Measurements from ENCODE around the gene FILIP1L.

DNA sequence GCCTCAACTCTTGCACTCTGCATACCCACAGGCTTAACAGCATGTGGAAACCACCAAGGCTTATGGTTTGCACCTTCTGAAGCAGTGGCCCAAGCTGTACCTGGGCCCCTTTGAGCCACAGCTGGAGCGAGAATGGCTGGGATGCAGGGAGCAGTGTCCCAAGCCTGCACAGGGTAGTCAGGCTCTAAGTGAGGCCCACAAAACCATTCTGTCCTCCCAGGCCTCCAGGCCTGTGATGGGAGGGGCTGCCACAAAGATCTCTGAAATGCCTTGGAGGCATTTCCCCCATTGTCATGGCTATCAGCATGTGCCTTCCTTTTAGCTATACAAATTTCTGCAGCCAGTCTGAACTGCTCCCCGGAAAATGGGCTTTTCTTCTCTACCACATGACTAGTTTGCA, 309.1 kb downstream of the FILIP1L start:
- TF ChIP-seq, protein P1, sequence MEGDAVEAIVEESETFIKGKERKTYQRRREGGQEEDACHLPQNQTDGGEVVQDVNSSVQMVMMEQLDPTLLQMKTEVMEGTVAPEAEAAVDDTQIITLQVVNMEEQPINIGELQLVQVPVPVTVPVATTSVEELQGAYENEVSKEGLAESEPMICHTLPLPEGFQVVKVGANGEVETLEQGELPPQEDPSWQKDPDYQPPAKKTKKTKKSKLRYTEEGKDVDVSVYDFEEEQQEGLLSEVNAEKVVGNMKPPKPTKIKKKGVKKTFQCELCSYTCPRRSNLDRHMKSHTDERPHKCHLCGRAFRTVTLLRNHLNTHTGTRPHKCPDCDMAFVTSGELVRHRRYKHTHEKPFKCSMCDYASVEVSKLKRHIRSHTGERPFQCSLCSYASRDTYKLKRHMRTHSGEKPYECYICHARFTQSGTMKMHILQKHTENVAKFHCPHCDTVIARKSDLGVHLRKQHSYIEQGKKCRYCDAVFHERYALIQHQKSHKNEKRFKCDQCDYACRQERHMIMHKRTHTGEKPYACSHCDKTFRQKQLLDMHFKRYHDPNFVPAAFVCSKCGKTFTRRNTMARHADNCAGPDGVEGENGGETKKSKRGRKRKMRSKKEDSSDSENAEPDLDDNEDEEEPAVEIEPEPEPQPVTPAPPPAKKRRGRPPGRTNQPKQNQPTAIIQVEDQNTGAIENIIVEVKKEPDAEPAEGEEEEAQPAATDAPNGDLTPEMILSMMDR (conservative IDR thresholded peaks at IDR 0.05; ENCODE audit: low read depth, low read length) = no peak
- no peak for TF ChIP-seq EZH2 (IDR thresholded peaks at IDR 0.05; ENCODE audit: borderline replicate concordance, low read depth, low read length, poor library complexity, severe bottlenecking)
